A549 (cell line): ENCODE results near the gene ASPSCR1. TPM values are rescaled to one million over a fixed set of nuclear protein-coding genes. Genes with fewer than 3 reads are reported as not detected.

Experiments used
- ATAC-seq, 2 experiments: fragments of 200-7000 bp in 1 of 2; fragments of >200 bp in 1 of 2; cut with Nextera tagmentation in 1 of 2; cut with Tn5 transposase in 1 of 2; 3 replicates each; pipeline versions ENCODE4 v1.8.0 to v1.9.1; 2018 to 2020; ENCODE audit warnings: mild to moderate bottlenecking in 1 of 2, moderate library complexity in 1 of 2
- CTCF ChIA-PET: fragments of 300-600 bp; sonication (Branson Sonifier 250); formaldehyde crosslinking; extraction: SDS; loops from one replicate; lab custom pipeline; 2021; ENCODE audit warnings: antibody characterized with exemption, inconsistent platforms; lab: Yijun Ruan, JAX
- POLR2A ChIA-PET: fragments of 350-600 bp; formaldehyde crosslinking; extraction: SDS; loops from one replicate; lab custom pipeline; 2021; ENCODE audit warnings: antibody characterized with exemption, inconsistent platforms; lab: Yijun Ruan, JAX
- DNase-seq, 2 experiments: peaks; one replicate each; pipeline versions ENCODE4 v3.0.0 to v3.0.0-alpha.2; 2011 to 2016; ENCODE audit warnings: low read depth in 1 of 2, low spot score in 1 of 2
- FAIRE-seq: peaks from 2 replicates; lab custom pipeline; 2011; peaks lifted over from hg19 to GRCh38; lab: Jason Lieb, UNC
- H3K27ac ChIP-seq, 2 experiments: fragments of >200 bp; sonication (Bioruptor Twin); formaldehyde crosslinking; 3 replicates each; pipeline ENCODE4 v1.5.1; 2016 to 2017
- H3K4me1 ChIP-seq: fragments of >200 bp; sonication (Bioruptor Twin); formaldehyde crosslinking; 3 replicates; pipeline ENCODE4 v1.6.1; 2016
- H3K4me2 ChIP-seq: fragments of >200 bp; sonication (Bioruptor Twin); formaldehyde crosslinking; 3 replicates; pipeline ENCODE4 v1.6.1; 2016
- H3K4me3 ChIP-seq: fragments of >200 bp; sonication (Bioruptor Twin); formaldehyde crosslinking; 3 replicates; pipeline ENCODE4 v1.5.1; 2016
- H3K9me3 ChIP-seq: fragments of >200 bp; sonication (Bioruptor Twin); formaldehyde crosslinking; 3 replicates; pipeline ENCODE4 v1.6.1; 2016
- ATOH8 ChIP-seq: fragments of 250-450 bp; sonication (Bioruptor Pico); IDR thresholded peaks from 2 replicates; pipeline ENCODE4 v1.5.0; 2020; ENCODE audit warnings: low read depth, mild to moderate bottlenecking, moderate library complexity
- BHLHE40 ChIP-seq: IDR thresholded peaks from 2 replicates; pipeline ENCODE4 v1.6.1; 2012; ENCODE audit warnings: low read depth, low read length, inconsistent platforms
- CEBPB ChIP-seq, 2 experiments: fragments of >200 bp in 1 of 2; sonication (Bioruptor Twin) in 1 of 2; formaldehyde crosslinking in 1 of 2; IDR thresholded peaks; 2 replicates each; pipeline ENCODE4 v1.6.1; 2012 to 2016
- EHF ChIP-seq: fragments of 250-450 bp; sonication (Bioruptor Pico); IDR thresholded peaks from 2 replicates; pipeline ENCODE4 v1.5.0; 2020; ENCODE audit warnings: mild to moderate bottlenecking
- EHMT2 ChIP-seq: fragments of 200-600 bp; sonication (generic); IDR thresholded peaks from 2 replicates; pipeline ENCODE4 v1.6.1; 2016; ENCODE audit warnings: antibody characterized with exemption, low read depth, mild to moderate bottlenecking, moderate library complexity
- ELK1 ChIP-seq: fragments of 150-350 bp; IDR thresholded peaks from 2 replicates; pipeline ENCODE4 v1.6.1; 2014; ENCODE audit warnings: low read depth, mild to moderate bottlenecking, low read length
- EP300 ChIP-seq, 2 experiments: fragments of >200 bp; sonication (Bioruptor Twin); formaldehyde crosslinking; IDR thresholded peaks; 2 replicates in 1 of 2; 3 replicates in 1 of 2; pipeline ENCODE4 v1.6.1; 2016 to 2017
- ESRRA ChIP-seq: fragments of 150-350 bp; IDR thresholded peaks from 2 replicates; pipeline ENCODE4 v1.6.1; 2014; ENCODE audit warnings: mild to moderate bottlenecking, low read length, borderline replicate concordance
- FOXS1 ChIP-seq: fragments of 250-450 bp; sonication (Bioruptor Pico); IDR thresholded peaks from 2 replicates; pipeline ENCODE4 v1.5.0; 2020; ENCODE audit warnings: mild to moderate bottlenecking, moderate library complexity
- GATA3 ChIP-seq: IDR thresholded peaks from 2 replicates; pipeline ENCODE4 v1.6.1; 2012; ENCODE audit warnings: borderline replicate concordance
- HOXB13 ChIP-seq: fragments of 250-450 bp; sonication (Bioruptor Pico); IDR thresholded peaks from 2 replicates; pipeline ENCODE4 v1.5.0; 2020; ENCODE audit warnings: low read depth, mild to moderate bottlenecking, moderate library complexity
- HOXB5 ChIP-seq: fragments of 250-450 bp; sonication (Bioruptor Pico); IDR thresholded peaks from 2 replicates; pipeline ENCODE4 v1.5.0; 2020; ENCODE audit warnings: mild to moderate bottlenecking, moderate library complexity
- JUN ChIP-seq, 2 experiments: fragments of >200 bp; sonication (Bioruptor Twin); formaldehyde crosslinking; IDR thresholded peaks; 2 replicates in 1 of 2; 3 replicates in 1 of 2; pipeline ENCODE4 v1.6.1; 2016 to 2017
- JUNB ChIP-seq: fragments of >200 bp; sonication (Bioruptor Twin); formaldehyde crosslinking; IDR thresholded peaks from 2 replicates; pipeline ENCODE4 v1.6.1; 2016
- KDM1A ChIP-seq: fragments of 200-600 bp; sonication (generic); IDR thresholded peaks from 2 replicates; pipeline ENCODE4 v1.6.1; 2016; ENCODE audit warnings: low read depth, mild to moderate bottlenecking
- MAZ ChIP-seq: fragments of 150-350 bp; IDR thresholded peaks from 2 replicates; pipeline ENCODE4 v1.6.1; 2014; ENCODE audit warnings: antibody characterized with exemption, low read depth, low read length, borderline replicate concordance
- NR3C1 ChIP-seq: fragments of >200 bp; sonication (Bioruptor Twin); formaldehyde crosslinking; IDR thresholded peaks from 3 replicates; pipeline ENCODE4 v1.6.1; 2017
- PHF8 ChIP-seq: fragments of 200-600 bp; sonication (generic); IDR thresholded peaks from 2 replicates; pipeline ENCODE4 v1.6.1; 2016; ENCODE audit warnings: low read depth, mild to moderate bottlenecking, antibody characterized with exemption, moderate library complexity, borderline replicate concordance
- TP53 ChIP-seq: fragments of 250-450 bp; sonication (Bioruptor Pico); IDR thresholded peaks from 2 replicates; pipeline ENCODE4 v1.5.0; 2021; ENCODE audit warnings: mild to moderate bottlenecking, moderate library complexity
- ZNF302 ChIP-seq: fragments of 250-450 bp; sonication (Bioruptor Pico); IDR thresholded peaks from 2 replicates; pipeline ENCODE4 v1.9.0; 2021; ENCODE audit warnings: inconsistent platforms, mild to moderate bottlenecking, moderate library complexity
- WGBS: methylation state at CpG from one replicate; pipeline ENCODE4 v1.1.6; 2017; ENCODE audit errors: missing lambda C conversion rate; 5-methylcytosine and 5-hydroxymethylcytosine counted together
- polyA plus RNA-seq, 4 experiments: library from polyadenylated mRNA; depleted of rRNA in 3 of 4; stranded (reverse); fragments of >200 nt; fragmentation: RNase III in 1 of 4; extraction: RNeasy Plus Mini Kit Qiagen cat#74134 plus additional on column Dnase treatment in 1 of 4; gene quantifications; 2 replicates in 3 of 4; 3 replicates in 1 of 4; pipeline ENCODE4 v1.2.3, GENCODE V29; 2011 to 2017
- TF ChIP-seq, protein P1 (sequence below): fragments of >200 bp; sonication (Bioruptor Twin); formaldehyde crosslinking; IDR thresholded peaks from 2 replicates; pipeline ENCODE4 v1.6.1; 2016
- TF ChIP-seq, protein P2 (sequence below): fragments of 250-450 bp; sonication (Bioruptor Pico); IDR thresholded peaks from 2 replicates; pipeline ENCODE4 v1.5.0; 2021; ENCODE audit warnings: mild to moderate bottlenecking, moderate library complexity, borderline replicate concordance
- TF ChIP-seq, protein P3 (sequence below): fragments of 450-650 bp; IDR thresholded peaks from 2 replicates; pipeline ENCODE4 v1.6.1; 2014; ENCODE audit warnings: antibody characterized with exemption

The ASPSCR1 gene
- polyA plus RNA-seq, 2 of the 4 experiments (the other 2 are of a cell fraction), result 12.3 to 25.7 TPM

DNA sequence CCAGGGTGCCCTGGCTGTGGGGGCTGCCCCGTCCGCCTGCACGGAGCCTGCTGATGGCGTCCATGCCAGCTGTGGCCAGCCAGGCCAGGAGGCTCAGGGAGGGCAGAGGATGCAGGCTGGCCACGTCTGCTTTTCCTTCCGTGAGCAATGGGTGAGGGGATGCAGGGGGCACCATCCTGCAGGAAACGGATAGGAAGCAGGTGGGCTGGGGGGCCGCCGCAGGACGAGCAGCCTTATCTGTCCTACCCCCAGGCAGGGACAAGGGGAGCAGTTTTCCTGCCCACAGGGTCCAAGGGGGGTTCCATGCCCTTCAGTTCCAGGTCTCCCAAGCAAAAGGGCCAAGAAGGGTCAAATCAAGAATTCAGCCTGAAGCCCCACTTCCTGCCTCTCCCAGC, 81.4 kb downstream of the ASPSCR1 start:
- H3K27ac ChIP-seq, result no peak overlapping the region
- TF ChIP-seq GATA3, result no peak
- no peak for TF ChIP-seq MAZ
- TF ChIP-seq JUNB, result no peak
- no peak for TF ChIP-seq EP300 (IDR thresholded peaks at IDR 0.05)
- no peak for TF ChIP-seq FOXS1 (CRISPR knock-in tag)
- TF ChIP-seq TP53, result no peak
- TF ChIP-seq EHMT2, result no peak
- no peak for TF ChIP-seq JUN (IDR thresholded peaks at IDR 0.05)
- TF ChIP-seq ELK1, result no peak
- TF ChIP-seq BHLHE40, result no peak
- TF ChIP-seq, protein P1, sequence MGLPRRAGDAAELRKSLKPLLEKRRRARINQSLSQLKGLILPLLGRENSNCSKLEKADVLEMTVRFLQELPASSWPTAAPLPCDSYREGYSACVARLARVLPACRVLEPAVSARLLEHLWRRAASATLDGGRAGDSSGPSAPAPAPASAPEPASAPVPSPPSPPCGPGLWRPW, result no peak
- TF ChIP-seq ATOH8 (CRISPR knock-in tag), result no peak
- TF ChIP-seq, protein P2, sequence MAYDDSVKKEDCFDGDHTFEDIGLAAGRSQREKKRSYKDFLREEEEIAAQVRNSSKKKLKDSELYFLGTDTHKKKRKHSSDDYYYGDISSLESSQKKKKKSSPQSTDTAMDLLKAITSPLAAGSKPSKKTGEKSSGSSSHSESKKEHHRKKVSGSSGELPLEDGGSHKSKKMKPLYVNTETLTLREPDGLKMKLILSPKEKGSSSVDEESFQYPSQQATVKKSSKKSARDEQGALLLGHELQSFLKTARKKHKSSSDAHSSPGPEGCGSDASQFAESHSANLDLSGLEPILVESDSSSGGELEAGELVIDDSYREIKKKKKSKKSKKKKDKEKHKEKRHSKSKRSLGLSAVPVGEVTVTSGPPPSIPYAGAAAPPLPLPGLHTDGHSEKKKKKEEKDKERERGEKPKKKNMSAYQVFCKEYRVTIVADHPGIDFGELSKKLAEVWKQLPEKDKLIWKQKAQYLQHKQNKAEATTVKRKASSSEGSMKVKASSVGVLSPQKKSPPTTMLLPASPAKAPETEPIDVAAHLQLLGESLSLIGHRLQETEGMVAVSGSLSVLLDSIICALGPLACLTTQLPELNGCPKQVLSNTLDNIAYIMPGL (CRISPR knock-in tag), result no peak
- no peak for TF ChIP-seq NR3C1
- no peak for TF ChIP-seq ZNF302 (CRISPR knock-in tag)
- TF ChIP-seq CEBPB (IDR thresholded peaks at IDR 0.05), result no peak
- TF ChIP-seq, protein P3, sequence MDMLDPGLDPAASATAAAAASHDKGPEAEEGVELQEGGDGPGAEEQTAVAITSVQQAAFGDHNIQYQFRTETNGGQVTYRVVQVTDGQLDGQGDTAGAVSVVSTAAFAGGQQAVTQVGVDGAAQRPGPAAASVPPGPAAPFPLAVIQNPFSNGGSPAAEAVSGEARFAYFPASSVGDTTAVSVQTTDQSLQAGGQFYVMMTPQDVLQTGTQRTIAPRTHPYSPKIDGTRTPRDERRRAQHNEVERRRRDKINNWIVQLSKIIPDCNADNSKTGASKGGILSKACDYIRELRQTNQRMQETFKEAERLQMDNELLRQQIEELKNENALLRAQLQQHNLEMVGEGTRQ, result no peak
- TF ChIP-seq KDM1A, result no peak
- no peak for TF ChIP-seq ESRRA
- no peak for TF ChIP-seq HOXB13 (CRISPR knock-in tag)
- POLR2A ChIA-PET, result interaction anchor here (0.6 to 2.8 kb wide), 2 partner anchors 21 to 105 kb away, joined by 7 to 10 read pairs; partner anchors contain the start of gene DCXR
- no peak for ATAC-seq
- H3K4me3 ChIP-seq, result no peak overlapping the region
- H3K9me3 ChIP-seq, result no peaks in the 10 kb centered on the region
- H3K4me2 ChIP-seq, result no peak overlapping the region
- FAIRE-seq, result no peak
- no peak for DNase-seq
- 90% methylated on average over 10 of the region's 10 CpGs for WGBS
- peaks cover 4% of the 10 kb centered on the region; the same call in 1 of the 3 replicates for H3K4me1 ChIP-seq
- CTCF ChIA-PET, result interaction anchor here (0.9 to 21.7 kb wide), 5 partner anchors 8 to 99 kb away, joined by 3 to 191 read pairs (median 3); partner anchors contain the start of genes DCXR and RAC3

GRCh38 chr17:82059272-82060000, 82.0 kb downstream of the ASPSCR1 start:
- ChIA-PET CTCF (interaction anchor here (1.0 to 21.7 kb wide), 5 partner anchors 9 to 100 kb away, joined by 3 to 191 read pairs (median 4); partner anchors contain the start of genes DCXR and RAC3), POLR2A (interaction anchor here (0.6 to 2.8 kb wide), 3 partner anchors 22 to 106 kb away, joined by 5 to 10 read pairs (median 7); partner anchors contain the start of genes DCXR and FASN)
- no peaks in the 10 kb centered on the region for H3K9me3 ChIP-seq
- TF ChIP-seq EHF (no peak), PHF8 (no peak), ESRRA (no peak), HOXB5 (CRISPR knock-in tag) (no peak)
- H3K4me3 ChIP-seq, result no peak overlapping the region
- H3K27ac ChIP-seq, result no peak overlapping the region
- ATAC-seq (no peak), DNase-seq (no peak), FAIRE-seq (no peak)
- WGBS, result 89% methylated on average over 17 of the region's 19 CpGs
- H3K4me1 ChIP-seq, result peaks cover 10% of the 10 kb centered on the region; the same call in 2 of the 3 replicates
- H3K4me2 ChIP-seq, result no peak overlapping the region
